H9 (cell line): ENCODE measurements around the gene ZSCAN1. TPM values are rescaled to one million over a fixed set of nuclear protein-coding genes. Genes with fewer than 3 reads are reported as not detected.

Experiments used
- DNase-seq: peaks from one replicate; pipeline ENCODE4 v3.0.0-alpha.2; 2017
- H2AFZ ChIP-seq: one replicate; pipeline ENCODE4 v1.6.1; 2013; ENCODE audit warnings: mild to moderate bottlenecking, low read length, control low read depth, moderate library complexity
- H2AK5ac ChIP-seq: 2 replicates; pipeline ENCODE4 v1.6.1; 2013; ENCODE audit warnings: low read length, control low read depth, mixed read lengths; ENCODE audit not compliant: insufficient read length
- H2BK120ac ChIP-seq: one replicate; pipeline ENCODE4 v1.6.1; 2013; ENCODE audit warnings: low read depth, mild to moderate bottlenecking, low read length, control low read depth, inconsistent platforms; ENCODE audit not compliant: poor library complexity, severe bottlenecking
- H2BK12ac ChIP-seq: 2 replicates; pipeline ENCODE4 v1.6.1; 2013; ENCODE audit warnings: low read length, control low read depth, mixed read lengths, low read depth; ENCODE audit not compliant: insufficient read length
- H2BK15ac ChIP-seq: 2 replicates; pipeline ENCODE4 v1.6.1; 2013; ENCODE audit warnings: low read depth, low read length, control low read depth
- H2BK20ac ChIP-seq: one replicate; pipeline ENCODE4 v1.6.1; 2013; ENCODE audit warnings: low read depth, mild to moderate bottlenecking, low read length, control low read depth, inconsistent platforms; ENCODE audit not compliant: poor library complexity, severe bottlenecking
- H2BK5ac ChIP-seq: 2 replicates; pipeline ENCODE4 v1.6.1; 2013; ENCODE audit warnings: low read length, control low read depth, mixed read lengths; ENCODE audit not compliant: insufficient read length
- H3K14ac ChIP-seq: 2 replicates; pipeline ENCODE4 v1.6.1; 2013; ENCODE audit warnings: low read length, control low read depth; ENCODE audit not compliant: insufficient read depth
- H3K18ac ChIP-seq: 2 replicates; pipeline ENCODE4 v1.6.1; 2013; ENCODE audit warnings: low read depth, mild to moderate bottlenecking, mixed read lengths, low read length, control low read depth; ENCODE audit not compliant: insufficient read length
- H3K23ac ChIP-seq: 2 replicates; pipeline ENCODE4 v1.6.1; 2013; ENCODE audit warnings: low read length, control low read depth, mixed read lengths, low read depth; ENCODE audit not compliant: insufficient read length
- H3K23me2 ChIP-seq: 2 replicates; pipeline ENCODE4 v1.6.1; 2013; ENCODE audit warnings: low read depth, mild to moderate bottlenecking, mixed read lengths, low read length, control low read depth; ENCODE audit not compliant: insufficient read length, poor library complexity, severe bottlenecking
- H3K27ac ChIP-seq: 2 replicates; pipeline ENCODE4 v1.5.1; 2013; ENCODE audit warnings: low read length, control low read depth, mixed read lengths, low read depth; ENCODE audit not compliant: insufficient read length
- H3K27me3 ChIP-seq: 2 replicates; pipeline ENCODE4 v1.6.1; 2013; ENCODE audit warnings: low read length, control low read depth, inconsistent platforms; ENCODE audit not compliant: insufficient read depth
- H3K4ac ChIP-seq: 2 replicates; pipeline ENCODE4 v1.6.1; 2013; ENCODE audit warnings: low read depth, mild to moderate bottlenecking, control low read depth, inconsistent platforms, low read length, moderate library complexity
- H3K4me1 ChIP-seq: 2 replicates; pipeline ENCODE4 v1.6.1; 2013; ENCODE audit warnings: low read length, control low read depth, inconsistent platforms; ENCODE audit not compliant: insufficient read depth
- H3K4me2 ChIP-seq: 2 replicates; pipeline ENCODE4 v1.6.1; 2013; ENCODE audit warnings: low read length, control low read depth, mixed read lengths; ENCODE audit not compliant: insufficient read length, insufficient read depth
- H3K56ac ChIP-seq: 2 replicates; pipeline ENCODE4 v1.6.1; 2013; ENCODE audit warnings: low read depth, mild to moderate bottlenecking, mixed read lengths, low read length, control low read depth; ENCODE audit not compliant: insufficient read length
- H3K79me1 ChIP-seq: 2 replicates; pipeline ENCODE4 v1.6.1; 2013; ENCODE audit warnings: low read depth, mild to moderate bottlenecking, moderate library complexity, low read length, control low read depth, inconsistent platforms; ENCODE audit not compliant: insufficient read depth, poor library complexity, severe bottlenecking
- H3K79me2 ChIP-seq: 2 replicates; pipeline ENCODE4 v1.6.1; 2013; ENCODE audit warnings: low read length, control low read depth, inconsistent platforms; ENCODE audit not compliant: insufficient read depth
- H3K9ac ChIP-seq: 2 replicates; pipeline ENCODE4 v1.6.1; 2013; ENCODE audit warnings: low read length, control low read depth, mixed read lengths; ENCODE audit not compliant: insufficient read length; ENCODE audit errors: extremely low read depth
- H3K9me3 ChIP-seq: one replicate; pipeline ENCODE4 v1.6.1; 2013; ENCODE audit warnings: low read depth, low read length, inconsistent platforms; ENCODE audit not compliant: control insufficient read depth
- H3T11ph ChIP-seq: one replicate; pipeline ENCODE4 v1.6.1; 2013; ENCODE audit warnings: mild to moderate bottlenecking, low read length, control low read depth, inconsistent platforms
- H4K20me1 ChIP-seq: one replicate; pipeline ENCODE4 v1.6.1; 2013; ENCODE audit not compliant: control insufficient read depth, insufficient read length, insufficient read depth
- H4K5ac ChIP-seq: 2 replicates; pipeline ENCODE4 v1.6.1; 2013; ENCODE audit warnings: low read depth, mild to moderate bottlenecking, mixed read lengths, low read length, control low read depth; ENCODE audit not compliant: insufficient read length
- H4K8ac ChIP-seq: replicated peaks from 2 replicates; pipeline ENCODE4 v1.6.1; 2013; ENCODE audit warnings: low read length, control low read depth, mixed read lengths, low read depth; ENCODE audit not compliant: insufficient read length
- H4K91ac ChIP-seq: 2 replicates; pipeline ENCODE4 v1.6.1; 2013; ENCODE audit warnings: low read depth, mild to moderate bottlenecking, moderate library complexity, mixed read lengths, low read length, control low read depth; ENCODE audit not compliant: insufficient read length
- H3K27ac Mint-ChIP-seq, 3 experiments: 2 replicates in 2 of 3; 3 replicates in 1 of 3; pipeline ENCODE4 v1.8.0; 2020 to 2021; ENCODE audit warnings: mixed read lengths in 3 of 3, mild to moderate bottlenecking in 1 of 3, moderate library complexity in 1 of 3
- H3K27me3 Mint-ChIP-seq: 2 replicates; pipeline ENCODE4 v1.8.0; 2021; ENCODE audit warnings: low read depth, mild to moderate bottlenecking, moderate library complexity, mixed read lengths
- H3K36me3 Mint-ChIP-seq, 3 experiments: 2 replicates in 2 of 3; 3 replicates in 1 of 3; pipeline ENCODE4 v1.8.0; 2020 to 2021; ENCODE audit warnings: low read depth in 3 of 3, mixed read lengths in 3 of 3; ENCODE audit not compliant: insufficient read depth in 1 of 3
- H3K4me1 Mint-ChIP-seq, 2 experiments: 2 replicates each; pipeline ENCODE4 v1.8.0; 2020; ENCODE audit warnings: mixed read lengths in 2 of 2
- H3K4me3 Mint-ChIP-seq, 2 experiments: 2 replicates in 1 of 2; 3 replicates in 1 of 2; pipeline ENCODE4 v1.8.0; 2020 to 2021; ENCODE audit warnings: mild to moderate bottlenecking in 2 of 2, mixed read lengths in 2 of 2, moderate library complexity in 1 of 2
- H3K9me3 Mint-ChIP-seq, 2 experiments: 2 replicates in 1 of 2; 3 replicates in 1 of 2; pipeline ENCODE4 v1.8.0; 2020; ENCODE audit warnings: mild to moderate bottlenecking in 2 of 2, mixed read lengths in 2 of 2, moderate library complexity in 1 of 2
- WGBS: extraction: QIAGEN DNeasy Blood & Tissue Kit; methylation state at CpG from one replicate; pipeline ENCODE4 v1.1.7; 2013; ENCODE audit warnings: missing lambda C conversion rate, low lambda C conversion rate, mixed read lengths; ENCODE audit not compliant: insufficient read length; ENCODE audit errors: extremely low coverage; 5-methylcytosine and 5-hydroxymethylcytosine counted together
- total RNA-seq: library from RNA; stranded (reverse); gene quantifications from 2 replicates; pipeline ENCODE4 v1.2.1, GENCODE V29; 2021
- TF ChIP-seq, protein P1 (sequence below): fragments of 200-600 bp; sonication (generic); conservative IDR thresholded peaks from 3 replicates; pipeline ENCODE4 v1.8.0; 2021; ENCODE audit warnings: antibody characterized with exemption, mild to moderate bottlenecking

Gene ZSCAN1
- total RNA-seq, 1 experiment from 2014 or later, result 1.2 TPM

- Histone ChIP-seq H3K27me3 (no peaks in the 10 kb centered on the region), H4K5ac (no peak overlapping the region), H2BK120ac (no peak overlapping the region), H2AFZ (no peak overlapping the region), H3K14ac (0 out of 2 replicates have a peak overlapping the region, but pooled peaks have one; percentile 82), H3K23me2 (peaks cover 3% of the 10 kb centered on the region), H3K9me3 (peaks cover 6% of the 10 kb centered on the region), H4K20me1 (no peaks in the 10 kb centered on the region), H3K4me2 (no peak overlapping the region), H3K56ac (no peak overlapping the region), H3K18ac (no peak overlapping the region), H2BK5ac (no peak overlapping the region), H3T11ph (no peak overlapping the region), H4K91ac (no peak overlapping the region), H4K8ac (no peak overlapping the region), H3K4me1 (peaks cover 4% of the 10 kb centered on the region; the same call in 1 of the 2 replicates), H3K9ac (no peak overlapping the region), H3K79me2 (no peaks in the 10 kb centered on the region), H2AK5ac (no peak overlapping the region), H3K4ac (no peak overlapping the region), H3K23ac (no peak overlapping the region), H3K79me1 (no peaks in the 10 kb centered on the region), H3K27ac (no peak overlapping the region), H2BK15ac (no peak overlapping the region), H2BK20ac (no peak overlapping the region), H2BK12ac (no peak overlapping the region)
- Mint-ChIP-seq H3K4me1 (peaks cover 10 to 20% of the 10 kb centered on the region in 2 experiments), H3K4me3 (peak overlapping the region in 1 of 2 experiments; percentile 8; a peak in 1 of 5 replicates), H3K36me3 (peaks cover 13 to 19% (median 16%) of the 10 kb centered on the region in 3 experiments; a peak in 6 of 7 replicates), H3K27ac (no peak overlapping the region), H3K9me3 (peaks cover 63 to 66% of the 10 kb centered on the region in 2 experiments), H3K27me3 (peaks cover 22% of the 10 kb centered on the region)
- TF ChIP-seq, protein P1, sequence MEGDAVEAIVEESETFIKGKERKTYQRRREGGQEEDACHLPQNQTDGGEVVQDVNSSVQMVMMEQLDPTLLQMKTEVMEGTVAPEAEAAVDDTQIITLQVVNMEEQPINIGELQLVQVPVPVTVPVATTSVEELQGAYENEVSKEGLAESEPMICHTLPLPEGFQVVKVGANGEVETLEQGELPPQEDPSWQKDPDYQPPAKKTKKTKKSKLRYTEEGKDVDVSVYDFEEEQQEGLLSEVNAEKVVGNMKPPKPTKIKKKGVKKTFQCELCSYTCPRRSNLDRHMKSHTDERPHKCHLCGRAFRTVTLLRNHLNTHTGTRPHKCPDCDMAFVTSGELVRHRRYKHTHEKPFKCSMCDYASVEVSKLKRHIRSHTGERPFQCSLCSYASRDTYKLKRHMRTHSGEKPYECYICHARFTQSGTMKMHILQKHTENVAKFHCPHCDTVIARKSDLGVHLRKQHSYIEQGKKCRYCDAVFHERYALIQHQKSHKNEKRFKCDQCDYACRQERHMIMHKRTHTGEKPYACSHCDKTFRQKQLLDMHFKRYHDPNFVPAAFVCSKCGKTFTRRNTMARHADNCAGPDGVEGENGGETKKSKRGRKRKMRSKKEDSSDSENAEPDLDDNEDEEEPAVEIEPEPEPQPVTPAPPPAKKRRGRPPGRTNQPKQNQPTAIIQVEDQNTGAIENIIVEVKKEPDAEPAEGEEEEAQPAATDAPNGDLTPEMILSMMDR, result no peak; the same call in 2 of the 3 replicates
- peak; percentile 74 for DNase-seq
- WGBS, result no CpG with 5 or more reads among the region's 37 CpGs
Measured at GRCh38 chr19:58054901-58055874, 21.4 kb downstream of the ZSCAN1 start.
